HEK293 (cell line): ENCODE results near the gene SPRED2.

Experiments
- CTCF ChIA-PET: fragments of 350-600 bp; formaldehyde crosslinking; extraction: SDS; loops from one replicate; lab custom pipeline; 2021; ENCODE audit warnings: antibody characterized with exemption; lab: Yijun Ruan, JAX
- POLR2A ChIA-PET: fragments of 300-600 bp; formaldehyde crosslinking; extraction: SDS; loops from one replicate; lab custom pipeline; 2020; ENCODE audit warnings: antibody characterized with exemption, inconsistent platforms; lab: Yijun Ruan, JAX
- H3K27ac ChIP-seq: fragments of 200-500 bp; sonication (Bioruptor generic); 2 replicates; pipeline ENCODE4 v1.5.1; 2014; ENCODE audit warnings: low read depth, low read length, control low read depth, inconsistent platforms; ENCODE audit errors: extremely low read depth
- H3K36me3 ChIP-seq, 2 experiments: fragments of 200-500 bp in 1 of 2; sonication (Bioruptor generic) in 1 of 2; 1 replicate in 1 of 2; 2 replicates in 1 of 2; pipeline ENCODE4 v1.5.1; 2014 to 2017; ENCODE audit warnings: inconsistent platforms in 2 of 2, low read length in 2 of 2; ENCODE audit not compliant: control insufficient read depth in 2 of 2, insufficient read depth in 1 of 2
- H3K4me1 ChIP-seq: fragments of 200-500 bp; sonication (Bioruptor generic); 2 replicates; pipeline ENCODE4 v1.5.1; 2014; ENCODE audit warnings: mild to moderate bottlenecking, low read length, inconsistent platforms; ENCODE audit not compliant: control insufficient read depth, insufficient read depth
- H3K4me3 ChIP-seq: 2 replicates; pipeline ENCODE4 v1.5.1; 2011; ENCODE audit warnings: low read depth, mild to moderate bottlenecking, control low read depth, low read length, moderate library complexity
- H3K9me3 ChIP-seq: fragments of 200-500 bp; sonication (Bioruptor generic); 2 replicates; pipeline ENCODE4 v1.5.1; 2014; ENCODE audit warnings: low read depth, low read length, inconsistent platforms; ENCODE audit not compliant: control insufficient read depth, insufficient read depth
- BCL11A ChIP-seq: fragments of 450-650 bp; formaldehyde crosslinking; IDR thresholded peaks from 2 replicates; pipeline ENCODE4 v1.5.1; 2016; ENCODE audit warnings: low read depth, missing biosample characterization, missing genetic modification characterization
- GLIS1 ChIP-seq: fragments of 450-650 bp; formaldehyde crosslinking; IDR thresholded peaks from 2 replicates; pipeline ENCODE4 v1.5.1; 2016; ENCODE audit warnings: missing biosample characterization, missing genetic modification characterization
- HOXC10 ChIP-seq: sonication (generic); formaldehyde crosslinking; IDR thresholded peaks from 2 replicates; pipeline ENCODE4 v1.8.1; 2023; ENCODE audit warnings: mild to moderate bottlenecking, missing genetic modification reagents
- KLF1 ChIP-seq: fragments of 450-650 bp; formaldehyde crosslinking; IDR thresholded peaks from 2 replicates; pipeline ENCODE4 v1.5.1; 2016; ENCODE audit warnings: missing biosample characterization, missing genetic modification characterization
- KLF10 ChIP-seq: fragments of 450-650 bp; IDR thresholded peaks from 2 replicates; pipeline ENCODE4 v1.5.1; 2018; ENCODE audit warnings: missing biosample characterization, mild to moderate bottlenecking, missing genetic modification characterization
- KLF16 ChIP-seq: fragments of 450-650 bp; formaldehyde crosslinking; IDR thresholded peaks from 2 replicates; pipeline ENCODE4 v1.5.1; 2017; ENCODE audit warnings: missing biosample characterization, missing genetic modification characterization
- SP7 ChIP-seq: fragments of 450-650 bp; formaldehyde crosslinking; IDR thresholded peaks from 2 replicates; pipeline ENCODE4 v1.5.1; 2016; ENCODE audit warnings: missing biosample characterization, missing genetic modification characterization
- ZBTB48 ChIP-seq: fragments of 450-650 bp; formaldehyde crosslinking; IDR thresholded peaks from 2 replicates; pipeline ENCODE4 v1.5.1; 2016; ENCODE audit warnings: missing biosample characterization, missing genetic modification characterization
- ZFP41 ChIP-seq: fragments of 450-650 bp; formaldehyde crosslinking; IDR thresholded peaks from 2 replicates; pipeline ENCODE4 v1.5.1; 2016; ENCODE audit warnings: missing biosample characterization, missing genetic modification characterization, borderline replicate concordance
- ZNF114 ChIP-seq: fragments of 450-650 bp; formaldehyde crosslinking; IDR thresholded peaks from 2 replicates; pipeline ENCODE4 v1.5.0; 2017; ENCODE audit warnings: missing biosample characterization, missing genetic modification characterization
- ZNF138 ChIP-seq: fragments of 450-650 bp; formaldehyde crosslinking; IDR thresholded peaks from 2 replicates; pipeline ENCODE4 v1.5.1; 2016; ENCODE audit warnings: missing biosample characterization, missing genetic modification characterization, borderline replicate concordance
- ZNF184 ChIP-seq: fragments of 450-650 bp; IDR thresholded peaks from 2 replicates; pipeline ENCODE4 v1.5.1; 2018; ENCODE audit warnings: missing biosample characterization, mild to moderate bottlenecking, missing genetic modification characterization
- ZNF341 ChIP-seq: fragments of 450-650 bp; formaldehyde crosslinking; IDR thresholded peaks from 2 replicates; pipeline ENCODE4; 2016; ENCODE audit warnings: low read depth, missing biosample characterization, missing genetic modification characterization
- ZNF501 ChIP-seq: fragments of 450-650 bp; formaldehyde crosslinking; IDR thresholded peaks from 2 replicates; pipeline ENCODE4 v1.5.1; 2016; ENCODE audit warnings: missing biosample characterization, missing genetic modification characterization
- ZNF549 ChIP-seq: fragments of 450-650 bp; IDR thresholded peaks from 2 replicates; pipeline ENCODE4 v1.5.1; 2018; ENCODE audit warnings: missing biosample characterization, missing genetic modification characterization, mild to moderate bottlenecking, inconsistent platforms, moderate library complexity
- ZNF677 ChIP-seq: fragments of 450-650 bp; IDR thresholded peaks from 2 replicates; pipeline ENCODE4 v1.5.0; 2018; ENCODE audit warnings: missing biosample characterization, mild to moderate bottlenecking, missing genetic modification characterization, moderate library complexity
- ZNF701 ChIP-seq: fragments of 450-650 bp; formaldehyde crosslinking; IDR thresholded peaks from 2 replicates; pipeline ENCODE4 v1.5.1; 2016; ENCODE audit warnings: missing biosample characterization, missing genetic modification characterization
- ZXDB ChIP-seq: fragments of 450-650 bp; formaldehyde crosslinking; IDR thresholded peaks from 2 replicates; pipeline ENCODE4 v1.5.1; 2016; ENCODE audit warnings: missing biosample characterization, missing genetic modification characterization
- TF ChIP-seq, protein P1 (sequence below): fragments of 450-650 bp; formaldehyde crosslinking; IDR thresholded peaks from 2 replicates; pipeline ENCODE4 v1.5.1; 2016; ENCODE audit warnings: missing biosample characterization, missing genetic modification characterization, borderline replicate concordance
- TF ChIP-seq, protein P2 (sequence below): fragments of 450-650 bp; formaldehyde crosslinking; IDR thresholded peaks from 2 replicates; pipeline ENCODE4 v1.5.1; 2016; ENCODE audit warnings: missing biosample characterization, missing genetic modification characterization
- TF ChIP-seq, protein P3 (sequence below): fragments of 450-650 bp; formaldehyde crosslinking; conservative IDR thresholded peaks from 2 replicates; pipeline ENCODE4 v1.5.1; 2016; ENCODE audit warnings: low read depth, missing biosample characterization, missing genetic modification characterization
- TF ChIP-seq, protein P4 (sequence below): fragments of 450-650 bp; formaldehyde crosslinking; IDR thresholded peaks from 2 replicates; pipeline ENCODE4 v1.5.1; 2016; ENCODE audit warnings: missing biosample characterization, missing genetic modification characterization
- TF ChIP-seq, protein P5 (sequence below): fragments of 450-650 bp; formaldehyde crosslinking; IDR thresholded peaks from 2 replicates; pipeline ENCODE4 v1.5.1; 2017; ENCODE audit warnings: missing biosample characterization, missing genetic modification characterization
- TF ChIP-seq, protein P6 (sequence below): fragments of 450-650 bp; IDR thresholded peaks from 2 replicates; pipeline ENCODE4 v1.5.1; 2018; ENCODE audit warnings: missing biosample characterization, missing genetic modification characterization

SPRED2 gene

DNA sequence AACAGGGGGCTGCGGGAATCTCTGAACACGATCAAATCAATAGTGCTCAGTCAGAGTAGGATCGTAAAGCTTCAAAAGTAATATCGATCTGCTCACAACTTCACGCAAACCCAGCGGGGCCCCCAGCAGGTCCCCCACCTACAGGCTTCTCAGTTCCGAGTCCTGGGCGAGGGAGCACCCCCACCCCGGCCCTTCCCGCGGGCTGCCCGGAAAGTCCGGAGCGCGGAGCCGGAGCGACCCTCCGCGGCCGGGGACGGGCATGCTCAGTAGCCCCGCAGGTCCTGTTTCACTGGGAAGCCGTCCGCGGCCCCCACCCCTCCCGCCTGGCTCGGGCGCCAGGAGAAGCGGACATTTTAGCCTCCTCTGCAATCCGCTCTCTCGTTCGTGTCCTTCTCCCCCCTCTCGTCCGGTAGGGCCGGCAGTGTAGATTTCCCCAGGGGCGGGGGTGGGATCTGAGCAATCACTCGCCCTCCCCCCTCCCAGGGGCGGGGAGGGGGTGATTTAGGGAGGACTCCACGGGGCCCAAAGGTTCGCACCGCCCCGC is 3.3 kb upstream of the SPRED2 start:
- Histone ChIP-seq H3K9me3 (no peaks in the 10 kb centered on the region), H3K27ac (peak overlapping the region; percentile 81), H3K36me3 (no peaks in the 10 kb centered on the region), H3K4me3 (peak overlapping the region; percentile 64), H3K4me1 (peaks cover 7% of the 10 kb centered on the region)
- ChIA-PET POLR2A (interaction anchor here (0.6 to 2.2 kb wide), 6 partner anchors 15 to 306 kb away, joined by 3 to 6 read pairs (median 4); partner anchors contain the start of genes ACTR2 and RAB1A), CTCF (interaction anchor here (0.6 to 1.7 kb wide), 7 partner anchors 15 to 171 kb away, joined by 3 to 5 read pairs (median 3); no protein-coding TSS in a partner anchor)
- TF ChIP-seq, protein P1, sequence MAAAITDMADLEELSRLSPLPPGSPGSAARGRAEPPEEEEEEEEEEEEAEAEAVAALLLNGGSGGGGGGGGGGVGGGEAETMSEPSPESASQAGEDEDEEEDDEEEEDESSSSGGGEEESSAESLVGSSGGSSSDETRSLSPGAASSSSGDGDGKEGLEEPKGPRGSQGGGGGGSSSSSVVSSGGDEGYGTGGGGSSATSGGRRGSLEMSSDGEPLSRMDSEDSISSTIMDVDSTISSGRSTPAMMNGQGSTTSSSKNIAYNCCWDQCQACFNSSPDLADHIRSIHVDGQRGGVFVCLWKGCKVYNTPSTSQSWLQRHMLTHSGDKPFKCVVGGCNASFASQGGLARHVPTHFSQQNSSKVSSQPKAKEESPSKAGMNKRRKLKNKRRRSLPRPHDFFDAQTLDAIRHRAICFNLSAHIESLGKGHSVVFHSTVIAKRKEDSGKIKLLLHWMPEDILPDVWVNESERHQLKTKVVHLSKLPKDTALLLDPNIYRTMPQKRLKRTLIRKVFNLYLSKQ (tag by site-specific recombination) = no peak
- TF ChIP-seq KLF16 (peak; percentile 93), ZFP41 (tag by site-specific recombination) (no peak), ZXDB (tag by site-specific recombination) (peak; percentile 30; the same call in 1 of the 2 replicates), KLF1 (tag by site-specific recombination) (peak; percentile 33; the same call in 1 of the 2 replicates), ZNF701 (tag by site-specific recombination) (no peak), ZNF341 (tag by site-specific recombination) (peak; percentile 65), BCL11A (tag by site-specific recombination) (0 out of 2 replicates have a peak, but pooled peaks have one; percentile 17), ZNF549 (no peak), ZNF184 (tag by site-specific recombination) (peak; percentile 32; the same call in 1 of the 2 replicates), ZNF114 (tag by site-specific recombination) (no peak), GLIS1 (tag by site-specific recombination) (peak; percentile 50; the same call in 1 of the 2 replicates), SP7 (peak; percentile 41), KLF10 (0 out of 2 replicates have a peak, but pooled peaks have one; percentile 22), HOXC10 (CRISPR knock-in tag) (no peak), ZBTB48 (tag by site-specific recombination) (no peak; the same call in 1 of the 2 replicates), ZNF138 (tag by site-specific recombination) (no peak), ZNF501 (tag by site-specific recombination) (no peak), ZNF677 (tag by site-specific recombination) (no peak)
- TF ChIP-seq, protein P2, sequence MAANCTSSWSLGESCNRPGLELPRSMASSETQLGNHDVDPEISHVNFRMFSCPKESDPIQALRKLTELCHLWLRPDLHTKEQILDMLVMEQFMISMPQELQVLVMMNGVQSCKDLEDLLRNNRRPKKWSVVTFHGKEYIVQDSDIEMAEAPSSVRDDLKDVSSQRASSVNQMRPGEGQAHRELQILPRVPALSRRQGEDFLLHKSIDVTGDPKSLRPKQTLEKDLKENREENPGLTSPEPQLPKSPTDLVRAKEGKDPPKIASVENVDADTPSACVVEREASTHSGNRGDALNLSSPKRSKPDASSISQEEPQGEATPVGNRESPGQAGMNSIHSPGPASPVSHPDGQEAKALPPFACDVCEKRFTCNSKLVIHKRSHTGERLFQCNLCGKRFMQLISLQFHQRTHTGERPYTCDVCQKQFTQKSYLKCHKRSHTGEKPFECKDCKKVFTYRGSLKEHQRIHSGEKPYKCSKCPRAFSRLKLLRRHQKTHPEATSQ (tag by site-specific recombination) = no peak
- TF ChIP-seq, protein P3, sequence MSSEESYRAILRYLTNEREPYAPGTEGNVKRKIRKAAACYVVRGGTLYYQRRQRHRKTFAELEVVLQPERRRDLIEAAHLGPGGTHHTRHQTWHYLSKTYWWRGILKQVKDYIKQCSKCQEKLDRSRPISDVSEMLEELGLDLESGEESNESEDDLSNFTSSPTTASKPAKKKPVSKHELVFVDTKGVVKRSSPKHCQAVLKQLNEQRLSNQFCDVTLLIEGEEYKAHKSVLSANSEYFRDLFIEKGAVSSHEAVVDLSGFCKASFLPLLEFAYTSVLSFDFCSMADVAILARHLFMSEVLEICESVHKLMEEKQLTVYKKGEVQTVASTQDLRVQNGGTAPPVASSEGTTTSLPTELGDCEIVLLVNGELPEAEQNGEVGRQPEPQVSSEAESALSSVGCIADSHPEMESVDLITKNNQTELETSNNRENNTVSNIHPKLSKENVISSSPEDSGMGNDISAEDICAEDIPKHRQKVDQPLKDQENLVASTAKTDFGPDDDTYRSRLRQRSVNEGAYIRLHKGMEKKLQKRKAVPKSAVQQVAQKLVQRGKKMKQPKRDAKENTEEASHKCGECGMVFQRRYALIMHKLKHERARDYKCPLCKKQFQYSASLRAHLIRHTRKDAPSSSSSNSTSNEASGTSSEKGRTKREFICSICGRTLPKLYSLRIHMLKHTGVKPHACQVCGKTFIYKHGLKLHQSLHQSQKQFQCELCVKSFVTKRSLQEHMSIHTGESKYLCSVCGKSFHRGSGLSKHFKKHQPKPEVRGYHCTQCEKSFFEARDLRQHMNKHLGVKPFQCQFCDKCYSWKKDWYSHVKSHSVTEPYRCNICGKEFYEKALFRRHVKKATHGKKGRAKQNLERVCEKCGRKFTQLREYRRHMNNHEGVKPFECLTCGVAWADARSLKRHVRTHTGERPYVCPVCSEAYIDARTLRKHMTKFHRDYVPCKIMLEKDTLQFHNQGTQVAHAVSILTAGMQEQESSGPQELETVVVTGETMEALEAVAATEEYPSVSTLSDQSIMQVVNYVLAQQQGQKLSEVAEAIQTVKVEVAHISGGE (tag by site-specific recombination) = peak; percentile 39; the same call in 1 of the 2 replicates
- TF ChIP-seq, protein P4, sequence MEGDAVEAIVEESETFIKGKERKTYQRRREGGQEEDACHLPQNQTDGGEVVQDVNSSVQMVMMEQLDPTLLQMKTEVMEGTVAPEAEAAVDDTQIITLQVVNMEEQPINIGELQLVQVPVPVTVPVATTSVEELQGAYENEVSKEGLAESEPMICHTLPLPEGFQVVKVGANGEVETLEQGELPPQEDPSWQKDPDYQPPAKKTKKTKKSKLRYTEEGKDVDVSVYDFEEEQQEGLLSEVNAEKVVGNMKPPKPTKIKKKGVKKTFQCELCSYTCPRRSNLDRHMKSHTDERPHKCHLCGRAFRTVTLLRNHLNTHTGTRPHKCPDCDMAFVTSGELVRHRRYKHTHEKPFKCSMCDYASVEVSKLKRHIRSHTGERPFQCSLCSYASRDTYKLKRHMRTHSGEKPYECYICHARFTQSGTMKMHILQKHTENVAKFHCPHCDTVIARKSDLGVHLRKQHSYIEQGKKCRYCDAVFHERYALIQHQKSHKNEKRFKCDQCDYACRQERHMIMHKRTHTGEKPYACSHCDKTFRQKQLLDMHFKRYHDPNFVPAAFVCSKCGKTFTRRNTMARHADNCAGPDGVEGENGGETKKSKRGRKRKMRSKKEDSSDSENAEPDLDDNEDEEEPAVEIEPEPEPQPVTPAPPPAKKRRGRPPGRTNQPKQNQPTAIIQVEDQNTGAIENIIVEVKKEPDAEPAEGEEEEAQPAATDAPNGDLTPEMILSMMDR (tag by site-specific recombination) = peak; percentile 23
- TF ChIP-seq, protein P5, sequence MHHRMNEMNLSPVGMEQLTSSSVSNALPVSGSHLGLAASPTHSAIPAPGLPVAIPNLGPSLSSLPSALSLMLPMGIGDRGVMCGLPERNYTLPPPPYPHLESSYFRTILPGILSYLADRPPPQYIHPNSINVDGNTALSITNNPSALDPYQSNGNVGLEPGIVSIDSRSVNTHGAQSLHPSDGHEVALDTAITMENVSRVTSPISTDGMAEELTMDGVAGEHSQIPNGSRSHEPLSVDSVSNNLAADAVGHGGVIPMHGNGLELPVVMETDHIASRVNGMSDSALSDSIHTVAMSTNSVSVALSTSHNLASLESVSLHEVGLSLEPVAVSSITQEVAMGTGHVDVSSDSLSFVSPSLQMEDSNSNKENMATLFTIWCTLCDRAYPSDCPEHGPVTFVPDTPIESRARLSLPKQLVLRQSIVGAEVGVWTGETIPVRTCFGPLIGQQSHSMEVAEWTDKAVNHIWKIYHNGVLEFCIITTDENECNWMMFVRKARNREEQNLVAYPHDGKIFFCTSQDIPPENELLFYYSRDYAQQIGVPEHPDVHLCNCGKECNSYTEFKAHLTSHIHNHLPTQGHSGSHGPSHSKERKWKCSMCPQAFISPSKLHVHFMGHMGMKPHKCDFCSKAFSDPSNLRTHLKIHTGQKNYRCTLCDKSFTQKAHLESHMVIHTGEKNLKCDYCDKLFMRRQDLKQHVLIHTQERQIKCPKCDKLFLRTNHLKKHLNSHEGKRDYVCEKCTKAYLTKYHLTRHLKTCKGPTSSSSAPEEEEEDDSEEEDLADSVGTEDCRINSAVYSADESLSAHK (tag by site-specific recombination) = peak; percentile 20; the same call in 1 of the 2 replicates
- TF ChIP-seq, protein P6, sequence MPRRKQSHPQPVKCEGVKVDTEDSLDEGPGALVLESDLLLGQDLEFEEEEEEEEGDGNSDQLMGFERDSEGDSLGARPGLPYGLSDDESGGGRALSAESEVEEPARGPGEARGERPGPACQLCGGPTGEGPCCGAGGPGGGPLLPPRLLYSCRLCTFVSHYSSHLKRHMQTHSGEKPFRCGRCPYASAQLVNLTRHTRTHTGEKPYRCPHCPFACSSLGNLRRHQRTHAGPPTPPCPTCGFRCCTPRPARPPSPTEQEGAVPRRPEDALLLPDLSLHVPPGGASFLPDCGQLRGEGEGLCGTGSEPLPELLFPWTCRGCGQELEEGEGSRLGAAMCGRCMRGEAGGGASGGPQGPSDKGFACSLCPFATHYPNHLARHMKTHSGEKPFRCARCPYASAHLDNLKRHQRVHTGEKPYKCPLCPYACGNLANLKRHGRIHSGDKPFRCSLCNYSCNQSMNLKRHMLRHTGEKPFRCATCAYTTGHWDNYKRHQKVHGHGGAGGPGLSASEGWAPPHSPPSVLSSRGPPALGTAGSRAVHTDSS (tag by site-specific recombination) = no peak
